Prostate gland (tissue), 2 donors: ENCODE measurements around the gene KCNC1.

Experiments used
- POLR2A ChIP-seq: fragments of 450-650 bp; IDR thresholded peaks from one replicate; pipeline ENCODE4 v1.6.1; 2016; ENCODE audit warnings: antibody characterized with exemption, mild to moderate bottlenecking
- POLR2AphosphoS5 ChIP-seq: sonication (generic); formaldehyde crosslinking; IDR thresholded peaks from one replicate; pipeline ENCODE4 v1.6.1; 2017; ENCODE audit warnings: antibody characterized with exemption
- TF ChIP-seq, protein P1 (sequence below), 4 experiments: fragments of 200-600 bp in 2 of 4; fragments of 450-650 bp in 2 of 4; sonication (generic) in 2 of 4; IDR thresholded peaks; 1 replicate in 3 of 4; 2 replicates in 1 of 4; pipeline ENCODE4 v1.5.1; 2016 to 2019; ENCODE audit warnings: antibody characterized with exemption in 4 of 4, mild to moderate bottlenecking in 2 of 4, moderate library complexity in 2 of 4

DNA sequence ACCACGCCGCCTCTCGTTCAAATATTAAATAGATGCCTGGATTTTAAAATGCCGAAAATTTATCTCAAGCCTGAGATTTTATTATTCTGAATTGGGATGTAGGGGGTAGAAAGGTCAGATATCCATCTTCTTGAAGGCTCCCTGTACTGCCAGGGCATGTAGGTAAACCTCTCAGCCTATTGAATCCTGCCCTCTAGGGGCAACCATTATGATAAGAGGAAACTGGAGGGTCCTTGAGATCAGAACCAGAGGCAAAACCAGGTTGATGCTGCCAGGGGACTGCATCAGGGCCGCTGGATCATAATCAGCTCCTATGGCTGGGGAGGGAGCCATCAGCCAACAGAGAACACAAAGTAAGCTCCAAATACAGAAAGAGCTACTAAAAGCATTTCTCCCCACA is 92.4 kb downstream of the KCNC1 start:
- TF ChIP-seq, protein P1, sequence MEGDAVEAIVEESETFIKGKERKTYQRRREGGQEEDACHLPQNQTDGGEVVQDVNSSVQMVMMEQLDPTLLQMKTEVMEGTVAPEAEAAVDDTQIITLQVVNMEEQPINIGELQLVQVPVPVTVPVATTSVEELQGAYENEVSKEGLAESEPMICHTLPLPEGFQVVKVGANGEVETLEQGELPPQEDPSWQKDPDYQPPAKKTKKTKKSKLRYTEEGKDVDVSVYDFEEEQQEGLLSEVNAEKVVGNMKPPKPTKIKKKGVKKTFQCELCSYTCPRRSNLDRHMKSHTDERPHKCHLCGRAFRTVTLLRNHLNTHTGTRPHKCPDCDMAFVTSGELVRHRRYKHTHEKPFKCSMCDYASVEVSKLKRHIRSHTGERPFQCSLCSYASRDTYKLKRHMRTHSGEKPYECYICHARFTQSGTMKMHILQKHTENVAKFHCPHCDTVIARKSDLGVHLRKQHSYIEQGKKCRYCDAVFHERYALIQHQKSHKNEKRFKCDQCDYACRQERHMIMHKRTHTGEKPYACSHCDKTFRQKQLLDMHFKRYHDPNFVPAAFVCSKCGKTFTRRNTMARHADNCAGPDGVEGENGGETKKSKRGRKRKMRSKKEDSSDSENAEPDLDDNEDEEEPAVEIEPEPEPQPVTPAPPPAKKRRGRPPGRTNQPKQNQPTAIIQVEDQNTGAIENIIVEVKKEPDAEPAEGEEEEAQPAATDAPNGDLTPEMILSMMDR (IDR thresholded peaks at IDR 0.05): no peak
- TF ChIP-seq POLR2AphosphoS5 (no peak), POLR2A (no peak)
